ENCODE data around the gene P4HB. TPM values are rescaled to one million over a fixed set of nuclear protein-coding genes. Genes with fewer than 3 reads are reported as not detected.

P4HB gene
- total and polyA plus RNA-seq, 2 of the 4 experiments (the other 2 are of a cell fraction), result 599 to 932 TPM

GRCh38 chr17:81859906-81860755 lies at the start of gene P4HB (continued):
- TF ChIP-seq USF2 (IDR thresholded peaks at IDR 0.05; ENCODE audit: low read depth, low read length), result peak; percentile 44
- no peak for TF ChIP-seq NFE2L2 (IDR thresholded peaks at IDR 0.05; ENCODE audit: low read depth, low read length)
- TF ChIP-seq SMC3 (IDR thresholded peaks at IDR 0.05; ENCODE audit: low read depth, low read length), result no peak
- peak; percentile 65; the same call in 1 of the 2 replicates for TF ChIP-seq MXI1 (IDR thresholded peaks at IDR 0.05; ENCODE audit: borderline replicate concordance, low read depth, low read length)

- Histone ChIP-seq H4K5ac (ENCODE audit: low read depth, low read length) (no peak overlapping the region), H3K4me2 (ENCODE audit: low read depth, low read length) (no peak overlapping the region), H3K9ac (ENCODE audit: low read depth, low read length) (no peak overlapping the region), H3K36me3 (ENCODE audit: control insufficient read depth, insufficient read depth, low read length) (peaks cover 34% of the 10 kb centered on the region), H4K91ac (ENCODE audit: insufficient read depth, low read depth, low read length) (no peak overlapping the region), H3K56ac (ENCODE audit: extremely low read depth, insufficient read depth, low read length) (no peak overlapping the region), H3K4me3 (ENCODE audit: insufficient read depth, low read depth, low read length) (no peak overlapping the region), H3K14ac (replicated peaks; ENCODE audit: low read depth, low read length) (no peak overlapping the region), H3K23ac (ENCODE audit: low read depth, low read length) (no peak overlapping the region), H2BK120ac (ENCODE audit: low read depth, low read length) (no peak overlapping the region), H3K4me1 (ENCODE audit: control insufficient read depth, insufficient read depth, low read length) (peaks cover 5% of the 10 kb centered on the region), H3K27ac (ENCODE audit: insufficient read depth, low read length) (no peak overlapping the region), H3K27me3 (ENCODE audit: control insufficient read depth, insufficient read depth, low read length) (no peaks in the 10 kb centered on the region), H2AFZ (replicated peaks; ENCODE audit: low read length, poor library complexity) (no peak overlapping the region), H4K20me1 (ENCODE audit: insufficient read depth, low read length) (peaks cover 14% of the 10 kb centered on the region), H3K9me3 (ENCODE audit: control insufficient read depth, insufficient read depth, low read length) (no peaks in the 10 kb centered on the region), H3K79me1 (ENCODE audit: low read depth in 1 of 2, low read length in 2 of 2) (peaks cover 0 to 22% of the 10 kb centered on the region in 2 experiments; a peak in 3 of 4 replicates), H4K8ac (ENCODE audit: low read depth in 2 of 2, low read length in 2 of 2) (no peak overlapping the region), H3K18ac (ENCODE audit: low read depth, low read length) (no peak overlapping the region), H2BK5ac (ENCODE audit: low read depth, low read length, poor library complexity, severe bottlenecking) (no peak overlapping the region), H2BK20ac (ENCODE audit: low read depth, low read length) (no peak overlapping the region), H3K4ac (ENCODE audit: low read depth, low read length) (no peak overlapping the region), H2AK5ac (ENCODE audit: low read depth, low read length) (no peak overlapping the region), H2BK15ac (ENCODE audit: low read depth, low read length) (no peak overlapping the region), H2AK9ac (replicated peaks; ENCODE audit: low read depth, low read length, poor library complexity) (peak overlapping the region; percentile 35), H3K9me1 (ENCODE audit: insufficient read depth, low read length) (0 out of 2 replicates have a peak, but pooled peaks cover 4% of the 10 kb centered on the region)
- CTCF ChIA-PET, result no interaction called here
- ATAC-seq (ENCODE audit: low read depth) (no peak), DNase-seq (no peak)
- BruUV-seq (replicated peaks), result no TSS peak
- intact Hi-C loops (cut with micrococcal nuclease), result no loop called here
- dilution Hi-C loops (cut with HindIII; ENCODE audit: low sequenced_read_pairs, unreplicated experiment), result no loop called here
- in situ Hi-C loops (cut with MboI; ENCODE audit: low sequenced_read_pairs), result no loop called here
- 98% methylated on average over 7 of the region's 12 CpGs; no CpG with 5 or more reads in 1 of the 2 experiments for WGBS, 2 experiments (ENCODE audit: extremely low coverage in 2 of 2, insufficient read length in 1 of 2)
- POLR2A ChIA-PET (ENCODE audit: unreplicated experiment), result no interaction called here
- TF ChIP-seq CEBPB (IDR thresholded peaks at IDR 0.05; ENCODE audit: low read depth, low read length) (no peak), RAD21 (IDR thresholded peaks at IDR 0.05; ENCODE audit: low read length) (no peak), MXI1 (IDR thresholded peaks at IDR 0.05; ENCODE audit: borderline replicate concordance, low read depth, low read length) (no peak), ELK1 (IDR thresholded peaks at IDR 0.05; ENCODE audit: borderline replicate concordance, low read depth, low read length) (no peak), CHD1 (IDR thresholded peaks at IDR 0.05; ENCODE audit: low read depth, low read length) (no peak), MAFK (IDR thresholded peaks at IDR 0.05; ENCODE audit: low read depth, low read length) (no peak), MAZ (IDR thresholded peaks at IDR 0.05; ENCODE audit: borderline replicate concordance, low read depth, low read length) (no peak), NFE2L2 (IDR thresholded peaks at IDR 0.05; ENCODE audit: low read depth, low read length) (no peak), RCOR1 (IDR thresholded peaks at IDR 0.05; ENCODE audit: insufficient replicate concordance, low read length) (no peak)
Measured at GRCh38 chr17:81909231-81909630, 48.9 kb upstream of the P4HB start.
